Measurements from ENCODE around the gene GSTA5. TPM values are rescaled to one million over a fixed set of nuclear protein-coding genes. Genes with fewer than 3 reads are reported as not detected.
"Not testable (repeated sequence)": the region's sequence is repeated elsewhere in the genome, so short reads cannot be mapped to it uniquely, and the experiment has no call there.

GSTA5 gene
- total and polyA plus RNA-seq, 12 donors: not detected

GRCh38 chr6:52815167-52816092 is 25.2 kb downstream of the GSTA5 start:
- Histone ChIP-seq H3K27me3 (no peaks in the 10 kb centered on the region), H3K4me3 (no peak overlapping the region), H3K9me3 (no peaks in the 10 kb centered on the region), H3K4me1 (no peaks in the 10 kb centered on the region), H3K27ac (no peak overlapping the region), H3K36me3 (no peaks in the 10 kb centered on the region)
- WGBS, 2 donors: 36% methylated on average over 15 of the region's 15 CpGs
- intact Hi-C loops (cut with DNase I): no loop called here
- ATAC-seq (peak in 4 of 8 donors; percentile 42 to 75 (median 55)), DNase-seq (peak in 1 of 2 donors; percentile 9)
- peak; percentile 27 to 70 (median 62) for TF ChIP-seq CTCF (IDR thresholded peaks at IDR 0.05)

GRCh38 chr6:52814545-52814944 is 26.1 kb downstream of the GSTA5 start:
- intact Hi-C loops (cut with DNase I); ATAC-seq: not testable (repeated sequence)

GRCh38 chr6:52809777-52810176 is 30.8 kb downstream of the GSTA5 start:
- ATAC-seq; H3K4me1 ChIP-seq; H3K36me3 ChIP-seq; H3K4me3 ChIP-seq; DNase-seq; H3K27me3 ChIP-seq; intact Hi-C loops (cut with DNase I); H3K9me3 ChIP-seq; H3K27ac ChIP-seq: not testable (repeated sequence)
- 66 to 68% methylated on average over 4 of the region's 4 CpGs for WGBS, 2 donors

More at GRCh38 chr6:52814545-52814944, 26.1 kb downstream of the GSTA5 start:
- WGBS, 2 donors: 62 to 92% methylated on average over 3 of the region's 3 CpGs
- not testable (repeated sequence) for DNase-seq, H3K4me1 ChIP-seq, H3K9me3 ChIP-seq, H3K4me3 ChIP-seq, H3K36me3 ChIP-seq, H3K27ac ChIP-seq, H3K27me3 ChIP-seq

GRCh38 chr6:52808660-52809059 is 32.0 kb downstream of the GSTA5 start:
- no peak for TF ChIP-seq CTCF (IDR thresholded peaks at IDR 0.05)
- H3K27ac ChIP-seq: no peak overlapping the region
- H3K27me3 ChIP-seq: peaks cover 0 to 4% (median 0%) of the 10 kb centered on the region in 7 donors
- ATAC-seq: no peak
- no peaks in the 10 kb centered on the region for H3K36me3 ChIP-seq
- no peak overlapping the region for H3K4me3 ChIP-seq
- DNase-seq: no peak
- H3K9me3 ChIP-seq: no peaks in the 10 kb centered on the region
- H3K4me1 ChIP-seq: no peaks in the 10 kb centered on the region
- intact Hi-C loops (cut with DNase I): no loop called here
- 94 to 95% methylated on average over 5 of the region's 5 CpGs for WGBS, 2 donors

GRCh38 chr6:52803668-52804255 is 36.9 kb downstream of the GSTA5 start, which contains the start of gene GSTA1:
Gene GSTA1, minus strand, starts transcription at chr6:52803816. Its CDS starts 4,549 bp downstream, at chr6:52799267.
- WGBS, 2 donors: 58 to 71% methylated on average over 5 of the region's 5 CpGs
- intact Hi-C loops (cut with DNase I); ATAC-seq; H3K4me3 ChIP-seq; H3K27ac ChIP-seq; H3K4me1 ChIP-seq; DNase-seq; H3K36me3 ChIP-seq; H3K9me3 ChIP-seq; H3K27me3 ChIP-seq: not testable (repeated sequence)
